MCF 10A (cell line): ENCODE data around the gene ADGRF1. TPM values are rescaled to one million over a fixed set of nuclear protein-coding genes. Genes with fewer than 3 reads are reported as not detected.

Source experiments
- BruUV-seq: library from RNA; stranded (reverse); fragments of 400-500 nt; replicated peaks from 2 replicates; lab custom pipeline; 2021; lab: Mats Ljungman, UMichigan
- CTCF ChIA-PET: fragments of 300-600 bp; sonication (Branson Sonifier 250); formaldehyde crosslinking; extraction: SDS; loops from one replicate; lab custom pipeline; 2021; ENCODE audit warnings: antibody characterized with exemption, inconsistent platforms; lab: Yijun Ruan, JAX
- POLR2A ChIA-PET: fragments of 300-600, 350-650 bp; sonication (Branson Sonifier 250); formaldehyde crosslinking; extraction: SDS; loops from one replicate; lab custom pipeline; 2020; ENCODE audit warnings: antibody characterized with exemption, inconsistent platforms; lab: Yijun Ruan, JAX
- DNase-seq: peaks from one replicate; pipeline ENCODE4 v3.0.0-alpha.2; 2018; ENCODE audit not compliant: unreplicated experiment
- H3K27ac Mint-ChIP-seq: one replicate; pipeline ENCODE4 v1.8.0; 2022; ENCODE audit warnings: mild to moderate bottlenecking, low read depth, mixed read lengths; ENCODE audit not compliant: unreplicated experiment
- H3K27me3 Mint-ChIP-seq: one replicate; pipeline ENCODE4 v1.8.0; 2022; ENCODE audit warnings: mixed read lengths; ENCODE audit not compliant: insufficient read depth, unreplicated experiment
- H3K36me3 Mint-ChIP-seq: one replicate; pipeline ENCODE4 v1.8.0; 2022; ENCODE audit warnings: mild to moderate bottlenecking, moderate library complexity, mixed read lengths; ENCODE audit not compliant: insufficient read depth, unreplicated experiment
- H3K4me1 Mint-ChIP-seq: one replicate; pipeline ENCODE4 v1.8.0; 2022; ENCODE audit warnings: mixed read lengths; ENCODE audit not compliant: insufficient read depth, unreplicated experiment
- H3K4me3 Mint-ChIP-seq: one replicate; pipeline ENCODE4 v1.8.0; 2022; ENCODE audit warnings: mild to moderate bottlenecking, moderate library complexity, mixed read lengths; ENCODE audit not compliant: unreplicated experiment
- H3K9me3 Mint-ChIP-seq: one replicate; pipeline ENCODE4 v1.8.0; 2022; ENCODE audit warnings: mixed read lengths; ENCODE audit not compliant: unreplicated experiment
- intact Hi-C: fragments of 100-400 bp; cut with micrococcal nuclease; formaldehyde crosslinking; loops from 2 replicates; pipeline ENCODE4 v1.14.1; 2022
- total RNA-seq: library from RNA; stranded (reverse); gene quantifications from 2 replicates; pipeline ENCODE4 v1.2.3, GENCODE V29; 2022
- TF ChIP-seq, protein P1 (sequence below): fragments of 200-600 bp; IDR thresholded peaks from one replicate; pipeline ENCODE4 v1.8.0; 2022; ENCODE audit warnings: antibody characterized with exemption, mild to moderate bottlenecking; ENCODE audit not compliant: unreplicated experiment

Gene ADGRF1
- total RNA-seq, 1 experiment from 2014 or later: 3.5 TPM

- no TSS peak for BruUV-seq
- Mint-ChIP-seq H3K4me1 (peaks cover 9% of the 10 kb centered on the region), H3K9me3 (no peaks in the 10 kb centered on the region), H3K4me3 (no peak overlapping the region), H3K36me3 (no peaks in the 10 kb centered on the region), H3K27me3 (no peaks in the 10 kb centered on the region), H3K27ac (no peak overlapping the region)
- intact Hi-C loops: no loop called here
- ChIA-PET CTCF (interaction anchor here (0.6 to 1.9 kb wide), 2 partner anchors 18 to 19 kb away, joined by 3 to 6 read pairs; no protein-coding TSS in a partner anchor), POLR2A (no interaction called here)
- no peak for DNase-seq
- TF ChIP-seq, protein P1, sequence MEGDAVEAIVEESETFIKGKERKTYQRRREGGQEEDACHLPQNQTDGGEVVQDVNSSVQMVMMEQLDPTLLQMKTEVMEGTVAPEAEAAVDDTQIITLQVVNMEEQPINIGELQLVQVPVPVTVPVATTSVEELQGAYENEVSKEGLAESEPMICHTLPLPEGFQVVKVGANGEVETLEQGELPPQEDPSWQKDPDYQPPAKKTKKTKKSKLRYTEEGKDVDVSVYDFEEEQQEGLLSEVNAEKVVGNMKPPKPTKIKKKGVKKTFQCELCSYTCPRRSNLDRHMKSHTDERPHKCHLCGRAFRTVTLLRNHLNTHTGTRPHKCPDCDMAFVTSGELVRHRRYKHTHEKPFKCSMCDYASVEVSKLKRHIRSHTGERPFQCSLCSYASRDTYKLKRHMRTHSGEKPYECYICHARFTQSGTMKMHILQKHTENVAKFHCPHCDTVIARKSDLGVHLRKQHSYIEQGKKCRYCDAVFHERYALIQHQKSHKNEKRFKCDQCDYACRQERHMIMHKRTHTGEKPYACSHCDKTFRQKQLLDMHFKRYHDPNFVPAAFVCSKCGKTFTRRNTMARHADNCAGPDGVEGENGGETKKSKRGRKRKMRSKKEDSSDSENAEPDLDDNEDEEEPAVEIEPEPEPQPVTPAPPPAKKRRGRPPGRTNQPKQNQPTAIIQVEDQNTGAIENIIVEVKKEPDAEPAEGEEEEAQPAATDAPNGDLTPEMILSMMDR: no peak
Measured at GRCh38 chr6:47078991-47079390, 36.9 kb upstream of the ADGRF1 start.

DNA sequence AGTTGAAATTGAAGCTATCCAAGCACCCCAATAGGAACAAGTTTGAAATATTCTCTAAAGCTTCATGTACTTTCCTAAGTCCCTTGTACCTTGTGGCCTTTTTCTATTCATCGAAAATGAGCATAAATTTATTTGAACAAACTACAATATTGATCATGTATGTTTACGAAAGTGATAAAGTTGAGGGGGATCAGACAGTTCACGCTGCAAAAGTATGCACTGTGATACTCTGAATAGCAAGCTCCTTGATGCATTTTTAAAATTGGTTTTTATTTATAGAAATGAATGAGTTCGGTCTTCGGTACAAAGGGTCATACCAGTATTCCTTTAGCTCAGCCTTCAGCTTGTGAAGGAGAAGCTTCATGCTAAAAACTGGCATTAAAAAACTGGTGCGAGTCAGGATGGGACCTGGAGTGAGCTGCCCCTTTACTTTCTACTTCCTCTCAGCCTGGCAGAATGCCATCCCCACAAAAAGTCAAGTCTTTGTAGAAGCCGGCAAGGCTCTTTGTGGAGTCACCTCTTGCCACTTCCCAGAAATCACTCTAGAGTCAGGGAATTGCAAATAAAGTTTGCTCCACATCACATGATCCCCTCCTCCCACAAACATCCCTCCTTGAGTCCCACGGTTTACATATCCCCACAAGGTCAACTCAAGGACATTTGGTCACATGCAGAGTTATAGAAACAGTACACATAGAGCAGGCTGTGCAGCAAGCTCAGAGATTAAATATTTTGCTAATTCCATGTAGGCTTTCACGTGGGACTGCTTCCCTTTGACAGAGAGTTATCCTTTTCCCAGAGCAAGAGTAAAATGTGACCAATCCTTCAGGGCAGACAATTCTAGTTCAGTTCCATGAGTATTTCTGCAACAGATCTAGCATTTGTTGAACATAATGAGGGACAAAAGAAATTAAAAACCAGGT lies 34.6 kb upstream of the ADGRF1 start:
- ChIA-PET CTCF (interaction anchor here (0.8 to 1.3 kb wide), 3 partner anchors 8 to 16 kb away, joined by 3 to 4 read pairs (median 3); no protein-coding TSS in a partner anchor), POLR2A (no interaction called here)
- Mint-ChIP-seq H3K36me3 (no peaks in the 10 kb centered on the region), H3K27me3 (no peaks in the 10 kb centered on the region), H3K9me3 (no peaks in the 10 kb centered on the region), H3K4me1 (no peaks in the 10 kb centered on the region), H3K27ac (no peak overlapping the region), H3K4me3 (no peak overlapping the region)
- no TSS peak for BruUV-seq
- no peak for DNase-seq
- TF ChIP-seq, protein P1: no peak
- intact Hi-C loops: no loop called here

- TF ChIP-seq, protein P1: no peak
- intact Hi-C loops: no loop called here
- H3K4me1 Mint-ChIP-seq: no peaks in the 10 kb centered on the region
- DNase-seq: no peak
- CTCF ChIA-PET: interaction anchor here (0.6 to 1.3 kb wide), 4 partner anchors 8 to 676 kb away, joined by 3 to 4 read pairs (median 3); no protein-coding TSS in a partner anchor
- H3K36me3 Mint-ChIP-seq: no peaks in the 10 kb centered on the region
- H3K27me3 Mint-ChIP-seq: no peaks in the 10 kb centered on the region
- POLR2A ChIA-PET: no interaction called here
- no peak overlapping the region for H3K27ac Mint-ChIP-seq
- no peaks in the 10 kb centered on the region for H3K9me3 Mint-ChIP-seq
- no peak overlapping the region for H3K4me3 Mint-ChIP-seq
- BruUV-seq: no TSS peak
Measured at GRCh38 chr6:47075741-47076421, 33.7 kb upstream of the ADGRF1 start.

DNA sequence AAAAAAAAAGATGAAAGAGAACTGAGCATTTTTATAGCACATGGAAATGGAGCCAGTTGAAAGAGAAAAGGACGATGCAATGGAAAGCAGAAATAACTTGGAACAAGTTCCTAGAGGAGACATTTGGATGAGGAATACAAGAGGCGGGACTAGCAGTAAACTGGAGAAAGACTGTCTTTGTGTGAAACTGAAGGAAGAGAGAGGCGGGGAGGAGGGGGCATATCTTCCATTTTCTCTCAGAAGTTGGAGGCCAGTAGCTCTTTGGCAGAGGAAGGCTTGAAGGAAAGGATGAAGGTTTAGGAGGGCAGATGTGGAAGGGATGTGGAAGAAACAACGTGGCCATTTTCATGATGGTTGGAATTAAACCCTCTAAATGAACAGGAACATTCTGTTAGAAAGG lies 33.0 kb upstream of the ADGRF1 start:
- POLR2A ChIA-PET: no interaction called here
- Mint-ChIP-seq H3K9me3 (no peaks in the 10 kb centered on the region), H3K36me3 (no peaks in the 10 kb centered on the region), H3K4me1 (no peaks in the 10 kb centered on the region), H3K4me3 (no peak overlapping the region), H3K27ac (no peak overlapping the region), H3K27me3 (no peaks in the 10 kb centered on the region)
- no peak for DNase-seq
- intact Hi-C loops: no loop called here
- no TSS peak for BruUV-seq
- TF ChIP-seq, protein P1: no peak
- CTCF ChIA-PET: interaction anchor here (0.6 kb wide), 1 partner anchor 675 kb away, joined by 3 read pairs; no protein-coding TSS in a partner anchor
